ENCODE data around the gene RPS25. TPM values are rescaled to one million over a fixed set of nuclear protein-coding genes. Genes with fewer than 3 reads are reported as not detected.

Gene RPS25
- total and polyA plus RNA-seq, 10 of the 15 experiments (the other 5 are each of a cell fraction or from before 2014, with no cell fraction given), result 886 to 3,746 (median 3,066) TPM

GRCh38 chr11:118997627-118998387 lies 20.3 kb downstream of the RPS25 start, which contains the start of gene CENATAC (continued):
- TF ChIP-seq, protein P1, sequence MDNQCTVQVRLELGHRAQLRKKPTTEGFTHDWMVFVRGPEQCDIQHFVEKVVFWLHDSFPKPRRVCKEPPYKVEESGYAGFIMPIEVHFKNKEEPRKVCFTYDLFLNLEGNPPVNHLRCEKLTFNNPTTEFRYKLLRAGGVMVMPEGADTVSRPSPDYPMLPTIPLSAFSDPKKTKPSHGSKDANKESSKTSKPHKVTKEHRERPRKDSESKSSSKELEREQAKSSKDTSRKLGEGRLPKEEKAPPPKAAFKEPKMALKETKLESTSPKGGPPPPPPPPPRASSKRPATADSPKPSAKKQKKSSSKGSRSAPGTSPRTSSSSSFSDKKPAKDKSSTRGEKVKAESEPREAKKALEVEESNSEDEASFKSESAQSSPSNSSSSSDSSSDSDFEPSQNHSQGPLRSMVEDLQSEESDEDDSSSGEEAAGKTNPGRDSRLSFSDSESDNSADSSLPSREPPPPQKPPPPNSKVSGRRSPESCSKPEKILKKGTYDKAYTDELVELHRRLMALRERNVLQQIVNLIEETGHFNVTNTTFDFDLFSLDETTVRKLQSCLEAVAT (IDR thresholded peaks at IDR 0.05), result no peak; the same call in 1 of the 2 replicates
- no peak for TF ChIP-seq ESRRA (IDR thresholded peaks at IDR 0.05; ENCODE audit: low read length)
- no peak for TF ChIP-seq FOXM1 (IDR thresholded peaks at IDR 0.05; ENCODE audit: low read depth, low read length)
- TF ChIP-seq IKZF1 (conservative IDR thresholded peaks at IDR 0.05), result peak; percentile 73
- peak; percentile 14; the same call in 1 of the 2 replicates for TF ChIP-seq CREM (IDR thresholded peaks at IDR 0.05; ENCODE audit: low read depth)
- peak; percentile 64 for TF ChIP-seq RUNX3 (IDR thresholded peaks at IDR 0.05; ENCODE audit: low read length)
- TF ChIP-seq CHD4 (IDR thresholded peaks at IDR 0.05), result no peak
- no peak; a peak in 1 of 4 replicates for TF ChIP-seq IKZF2 (IDR thresholded peaks at IDR 0.05)
- 0 out of 2 replicates have a peak, but pooled peaks have one; percentile 34 for TF ChIP-seq ZBTB40 (IDR thresholded peaks at IDR 0.05; ENCODE audit: borderline replicate concordance)
- no peak for TF ChIP-seq FOS (IDR thresholded peaks at IDR 0.05; ENCODE audit: borderline replicate concordance, extremely low read depth, insufficient read length)
- TF ChIP-seq SMARCA5 (IDR thresholded peaks at IDR 0.05), result no peak
- no peak for TF ChIP-seq EGR1 (IDR thresholded peaks at IDR 0.05; ENCODE audit: borderline replicate concordance in 1 of 2, low read depth in 2 of 2, low read length in 2 of 2)
- TF ChIP-seq LARP7 (IDR thresholded peaks at IDR 0.05), result peak; percentile 75
- TF ChIP-seq BCLAF1 (IDR thresholded peaks at IDR 0.05), result no peak
- no peak for TF ChIP-seq IRF4 (IDR thresholded peaks at IDR 0.05; ENCODE audit: low read depth, low read length)
- 0 out of 2 replicates have a peak, but pooled peaks have one; percentile 50 for TF ChIP-seq TAF1 (IDR thresholded peaks at IDR 0.05; ENCODE audit: borderline replicate concordance, low read depth, low read length)
- no peak for TF ChIP-seq ZNF24 (IDR thresholded peaks at IDR 0.05)
- TF ChIP-seq, protein P2, sequence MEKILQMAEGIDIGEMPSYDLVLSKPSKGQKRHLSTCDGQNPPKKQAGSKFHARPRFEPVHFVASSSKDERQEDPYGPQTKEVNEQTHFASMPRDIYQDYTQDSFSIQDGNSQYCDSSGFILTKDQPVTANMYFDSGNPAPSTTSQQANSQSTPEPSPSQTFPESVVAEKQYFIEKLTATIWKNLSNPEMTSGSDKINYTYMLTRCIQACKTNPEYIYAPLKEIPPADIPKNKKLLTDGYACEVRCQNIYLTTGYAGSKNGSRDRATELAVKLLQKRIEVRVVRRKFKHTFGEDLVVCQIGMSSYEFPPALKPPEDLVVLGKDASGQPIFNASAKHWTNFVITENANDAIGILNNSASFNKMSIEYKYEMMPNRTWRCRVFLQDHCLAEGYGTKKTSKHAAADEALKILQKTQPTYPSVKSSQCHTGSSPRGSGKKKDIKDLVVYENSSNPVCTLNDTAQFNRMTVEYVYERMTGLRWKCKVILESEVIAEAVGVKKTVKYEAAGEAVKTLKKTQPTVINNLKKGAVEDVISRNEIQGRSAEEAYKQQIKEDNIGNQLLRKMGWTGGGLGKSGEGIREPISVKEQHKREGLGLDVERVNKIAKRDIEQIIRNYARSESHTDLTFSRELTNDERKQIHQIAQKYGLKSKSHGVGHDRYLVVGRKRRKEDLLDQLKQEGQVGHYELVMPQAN (conservative IDR thresholded peaks at IDR 0.05), result peak; percentile 63
- TF ChIP-seq USF2 (IDR thresholded peaks at IDR 0.05; ENCODE audit: borderline replicate concordance, low read depth, low read length), result no peak
